Measurements from ENCODE around the gene ATP8B4. TPM values are rescaled to one million over a fixed set of nuclear protein-coding genes. Genes with fewer than 3 reads are reported as not detected.
"Not testable (repeated sequence)": the region's sequence is repeated elsewhere in the genome, so short reads cannot be mapped to it uniquely, and the experiment has no call there.

Gene ATP8B4
- polyA plus RNA-seq, 3 donors = 3.2 to 5.0 (median 3.3) TPM

DNA sequence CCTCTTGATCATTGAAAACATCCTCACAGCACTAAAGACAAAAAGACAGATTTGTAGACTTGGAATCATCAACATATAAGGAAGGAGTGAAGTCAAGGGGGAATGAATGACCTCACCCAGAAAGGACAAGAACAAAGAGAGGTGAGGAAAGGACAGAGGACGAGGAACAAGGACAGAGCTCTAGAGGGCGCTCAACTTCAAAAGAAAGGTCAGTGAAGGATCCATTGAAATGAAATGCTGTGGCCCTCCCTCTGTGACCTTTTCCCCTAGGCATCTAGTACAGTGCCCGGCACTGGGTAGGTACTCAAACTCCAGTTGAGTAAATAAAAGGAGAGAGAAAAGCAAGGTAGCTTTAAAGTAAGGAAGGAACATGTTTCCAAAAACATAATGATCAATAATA, 2.6 kb downstream of the ATP8B4 start:
- no peak for DNase-seq (ENCODE audit: extremely low read depth in 1 of 11, low read depth in 9 of 11, low spot score in 4 of 11)

DNA sequence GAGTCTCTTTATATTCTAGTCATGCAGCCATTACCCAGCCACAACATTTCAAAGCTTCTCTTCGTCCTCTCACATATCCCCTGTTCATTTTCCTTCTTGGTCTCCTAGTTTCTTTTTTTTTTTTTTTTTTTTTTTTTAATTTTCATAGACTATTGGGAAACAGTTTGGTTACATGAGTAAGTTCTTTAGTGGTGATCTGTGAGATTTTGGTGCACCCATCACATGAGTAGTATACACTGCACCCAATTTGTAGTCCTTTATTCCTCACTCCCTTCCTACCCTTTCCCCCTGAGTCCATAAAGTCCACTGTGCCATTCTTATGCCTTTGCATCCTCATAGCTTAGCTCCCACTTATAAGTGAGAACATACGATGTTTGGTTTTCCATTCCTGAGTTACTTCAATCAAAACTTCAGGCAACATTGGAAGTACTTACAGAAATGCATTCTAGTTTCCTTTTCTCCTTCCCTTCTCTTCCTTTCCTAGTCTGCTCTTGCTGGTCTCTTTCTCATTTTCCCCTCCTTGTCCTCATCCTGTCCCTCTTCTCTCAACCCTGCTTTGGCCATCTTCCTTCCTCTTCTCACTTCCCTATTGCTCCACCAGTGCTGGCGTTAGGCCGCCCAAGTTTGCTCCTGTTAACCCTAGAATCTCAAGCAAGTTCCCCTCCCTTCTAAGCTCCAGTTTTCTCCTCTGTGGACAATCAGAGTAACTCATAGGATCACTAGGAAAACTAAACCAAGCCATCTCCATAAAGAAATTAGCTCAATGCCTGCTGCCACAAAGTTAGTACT, 4.8 kb downstream of the ATP8B4 start:
- DNase-seq (ENCODE audit: extremely low read depth in 1 of 11, low read depth in 9 of 11, low spot score in 4 of 11) = no peak

DNA sequence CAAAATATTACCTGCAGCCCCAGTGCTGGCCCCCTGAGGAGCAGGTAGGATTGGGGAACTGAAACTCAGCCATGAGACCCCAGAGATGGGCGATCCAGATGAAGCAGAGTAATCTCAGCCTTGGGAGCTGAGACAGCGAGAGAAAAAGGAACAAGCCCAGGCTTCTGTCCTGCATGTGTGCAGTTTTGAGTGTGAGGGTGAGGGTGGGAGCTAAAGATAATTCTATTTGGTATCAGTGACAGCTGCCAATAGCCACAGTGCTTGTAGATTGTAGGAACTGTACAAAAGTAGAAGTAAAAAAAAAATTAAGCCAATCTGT, 5.9 kb downstream of the ATP8B4 start:
- DNase-seq (ENCODE audit: extremely low read depth in 1 of 11, low read depth in 9 of 11, low spot score in 4 of 11) = no peak

DNA sequence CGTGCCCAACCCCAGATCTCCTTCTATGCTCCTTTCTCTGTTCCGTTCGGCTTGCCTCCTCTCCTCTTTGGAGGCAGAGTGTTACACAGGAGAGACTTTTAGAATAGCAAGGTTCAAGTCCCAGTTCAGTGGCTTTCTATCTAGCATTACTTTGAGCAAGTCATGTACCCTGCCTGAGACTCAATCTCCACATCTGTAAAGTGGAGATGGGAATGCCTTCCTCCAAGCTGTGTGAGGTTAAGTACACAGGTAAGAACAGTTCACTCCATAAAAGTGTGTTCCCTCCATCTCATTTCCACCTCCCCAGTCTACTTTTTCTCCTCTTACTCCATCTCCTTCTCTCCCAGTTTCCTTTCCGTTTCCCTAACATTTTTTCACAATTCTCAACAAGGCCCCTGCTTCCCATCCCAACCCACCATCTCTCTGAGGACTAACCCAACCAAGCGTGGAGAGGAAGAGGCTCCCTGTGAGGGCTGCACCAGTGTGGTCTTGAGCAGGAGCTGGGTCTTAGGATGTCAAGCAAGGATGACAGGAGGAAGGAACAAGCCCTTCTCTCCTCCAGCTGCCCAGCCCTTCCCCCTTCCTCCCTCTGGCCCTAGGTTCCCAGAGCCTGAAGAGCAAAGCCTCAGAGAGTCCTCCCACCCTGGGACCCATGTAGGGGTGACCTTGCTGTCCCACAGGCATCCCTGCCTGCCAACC, 6.4 kb downstream of the ATP8B4 start:
- no peak for DNase-seq (ENCODE audit: extremely low read depth in 1 of 11, low read depth in 9 of 11, low spot score in 4 of 11)

DNA sequence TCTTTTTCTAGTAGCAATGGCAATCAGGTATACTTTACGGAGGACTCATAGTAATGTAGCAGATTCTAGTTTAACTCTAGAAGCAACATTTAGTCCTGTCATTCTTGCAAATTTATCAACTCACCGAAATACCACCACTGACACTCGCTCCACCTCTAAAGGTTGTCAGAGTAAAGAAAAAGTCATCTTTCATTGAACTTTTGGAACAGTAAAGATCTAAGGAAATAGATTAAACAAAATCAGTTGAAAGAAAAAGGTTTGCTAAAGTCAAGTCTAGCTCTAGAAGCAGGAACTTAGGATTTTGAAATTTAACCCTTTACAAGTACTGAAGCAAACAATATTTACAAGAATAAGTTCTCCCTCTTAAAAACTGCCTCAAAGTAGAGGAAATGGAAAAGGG, 8.7 kb downstream of the ATP8B4 start:
- DNase-seq (ENCODE audit: extremely low read depth in 1 of 11, low read depth in 9 of 11, low spot score in 4 of 11) = no peak

DNA sequence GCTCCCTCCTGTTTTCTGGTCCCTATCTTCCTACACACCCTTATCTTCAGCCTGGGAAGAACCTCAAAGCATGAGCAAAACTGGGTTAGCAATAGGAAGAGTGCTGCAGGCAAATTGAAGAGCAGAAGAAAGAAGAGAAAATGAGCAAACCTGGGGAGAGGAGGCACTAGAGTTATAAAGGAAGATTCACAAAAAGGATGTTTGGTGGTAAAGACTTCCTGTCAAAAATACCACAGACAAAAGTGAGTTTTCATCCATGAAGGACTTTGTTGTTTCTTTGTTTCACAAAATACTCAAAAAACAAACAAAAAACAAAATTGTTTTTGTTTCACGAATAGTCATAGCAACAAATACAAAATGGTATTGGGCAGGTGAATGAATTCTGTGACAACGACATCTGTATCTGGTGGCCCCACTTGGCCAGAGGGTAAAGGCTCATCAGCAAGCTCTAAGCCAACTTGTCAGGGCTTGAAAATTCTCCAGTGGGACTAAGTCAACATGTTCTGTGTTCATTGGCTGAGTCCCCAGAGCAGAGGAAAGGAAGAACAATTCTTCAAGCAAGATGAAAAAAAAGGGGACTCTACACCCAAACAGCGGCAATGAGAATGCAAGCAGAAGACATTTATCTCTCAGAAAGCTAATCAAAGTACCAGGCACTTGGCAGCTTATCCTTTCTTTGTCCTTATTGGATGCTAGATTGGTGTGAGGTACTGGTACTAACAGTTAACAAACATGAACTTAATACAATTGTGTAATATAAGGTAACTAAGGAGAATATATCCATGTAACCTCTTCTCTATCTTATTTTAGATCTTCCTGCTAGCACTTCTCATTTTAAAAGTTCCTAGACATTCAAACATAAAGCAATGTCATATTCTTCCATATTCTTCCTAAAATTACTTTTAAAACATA, 9.7 kb downstream of the ATP8B4 start:
- peak in 3 of 11 donors; percentile 5 to 15 (median 7) for DNase-seq (ENCODE audit: extremely low read depth in 1 of 11, low read depth in 9 of 11, low spot score in 4 of 11)

DNA sequence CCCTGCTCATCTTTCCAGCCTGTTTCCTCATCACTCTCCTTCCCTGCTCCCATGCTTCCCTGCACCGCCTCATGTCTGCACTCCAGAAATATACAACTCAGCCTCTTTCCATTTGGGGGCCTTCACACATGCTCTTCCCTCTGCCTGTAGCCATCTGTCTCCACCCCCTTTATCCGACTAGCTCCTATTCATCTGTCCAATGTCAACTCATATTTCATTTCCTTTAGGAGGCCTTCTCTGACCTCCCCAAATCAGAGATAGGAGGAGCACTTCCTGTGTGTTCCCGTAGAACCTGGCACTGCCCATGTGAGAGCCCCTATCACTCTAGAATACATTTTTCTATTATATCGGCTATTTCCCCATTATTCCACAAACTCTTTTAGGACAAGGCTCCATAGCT, 10.6 kb downstream of the ATP8B4 start:
- DNase-seq (ENCODE audit: extremely low read depth in 1 of 11, low read depth in 9 of 11, low spot score in 4 of 11) = no peak

DNA sequence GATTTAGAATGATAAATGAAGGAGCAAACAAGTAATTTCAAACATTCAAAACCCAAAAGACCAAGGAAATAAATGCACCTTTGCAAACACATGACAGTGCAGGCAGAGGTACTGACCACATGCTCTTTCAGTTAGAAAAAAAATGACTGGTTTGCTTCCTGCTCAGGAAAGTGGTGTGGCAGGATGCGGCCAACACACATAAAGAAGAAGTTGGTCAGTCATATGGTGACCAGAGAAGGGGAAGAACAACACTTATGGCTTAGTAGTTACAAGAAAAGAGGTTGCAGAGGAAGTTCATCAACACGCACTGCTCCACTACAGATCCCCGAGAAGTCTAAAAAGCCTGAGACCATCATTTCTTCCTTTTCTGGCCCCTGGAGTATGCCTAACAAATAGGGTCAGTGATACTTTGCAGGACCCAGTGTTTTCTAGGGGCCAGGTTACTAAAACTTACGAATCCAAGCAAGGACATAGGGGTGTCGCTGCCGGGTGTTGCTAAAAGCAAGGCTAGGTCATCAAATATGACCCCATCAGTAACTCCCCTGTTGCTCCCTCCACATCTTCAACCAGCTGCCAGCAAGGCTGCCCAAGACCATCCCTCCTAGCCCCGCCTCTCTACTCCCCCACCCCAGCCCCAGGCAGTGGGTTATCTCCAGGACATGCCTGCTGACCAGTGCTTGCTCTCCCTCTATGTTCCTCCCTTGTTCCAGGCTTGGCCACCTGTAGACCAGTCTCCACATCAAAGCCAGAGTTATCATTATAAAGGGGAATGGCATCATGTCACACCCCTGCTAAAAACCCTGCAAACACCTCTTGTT, 11.2 kb downstream of the ATP8B4 start:
- DNase-seq (ENCODE audit: extremely low read depth in 1 of 11, low read depth in 9 of 11, low spot score in 4 of 11) = no peak

DNA sequence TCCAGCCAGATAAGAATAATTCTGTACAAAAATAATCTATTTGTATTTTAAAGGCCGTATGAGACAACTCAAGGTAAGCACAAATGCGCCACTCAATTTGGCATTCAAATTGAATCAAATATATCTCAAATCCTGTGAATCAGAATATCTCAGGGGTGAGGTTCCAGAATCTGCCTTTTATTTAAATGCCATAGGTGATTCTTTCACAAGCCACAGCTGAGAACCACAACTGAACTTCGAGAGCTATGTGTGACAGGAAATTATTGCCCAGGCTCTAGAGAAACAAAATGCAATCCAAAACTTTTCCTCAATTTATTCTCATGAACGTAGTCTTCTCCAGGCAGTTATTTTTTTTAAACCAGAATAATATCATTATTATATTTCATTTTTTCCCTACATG, 11.9 kb downstream of the ATP8B4 start:
- no peak for DNase-seq (ENCODE audit: extremely low read depth in 1 of 11, low read depth in 9 of 11, low spot score in 4 of 11)

DNA sequence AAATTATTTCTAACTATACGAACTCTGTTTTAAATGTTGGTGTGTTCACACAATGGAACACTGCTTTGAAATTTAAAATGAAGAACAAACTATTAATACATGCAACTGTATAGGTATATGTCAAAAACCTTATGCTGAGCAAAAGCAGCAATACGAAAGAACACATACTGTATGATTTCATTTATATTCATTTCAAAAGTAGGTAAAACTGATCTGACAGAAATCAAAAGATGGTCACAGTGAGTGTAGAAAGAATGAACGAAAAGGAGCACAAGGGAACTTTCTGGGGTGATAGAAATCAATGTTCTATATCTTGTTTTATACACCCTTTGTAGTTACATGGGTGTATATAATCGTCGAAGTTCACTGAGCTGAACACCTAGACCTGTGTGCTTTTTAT, 12.6 kb downstream of the ATP8B4 start:
- no peak for DNase-seq (ENCODE audit: extremely low read depth in 1 of 11, low read depth in 9 of 11, low spot score in 4 of 11)

DNA sequence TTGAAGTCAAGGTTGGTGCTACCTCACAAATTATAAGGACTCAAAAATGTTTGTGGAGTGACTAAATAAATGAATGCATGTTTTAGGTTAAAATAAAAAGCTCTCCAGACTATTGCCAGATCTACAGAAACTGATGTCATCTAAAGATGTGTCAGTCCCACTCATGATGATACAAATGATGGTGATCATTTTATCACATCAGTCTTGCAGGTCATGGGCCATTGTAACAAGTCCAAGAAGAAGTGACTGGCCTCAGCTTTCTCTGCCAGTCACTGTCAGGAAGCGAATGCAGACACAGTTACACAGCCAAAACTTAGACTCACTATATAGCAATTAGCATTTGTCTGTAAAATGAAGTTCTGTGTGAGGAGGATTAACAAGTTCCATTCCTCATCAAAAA, 18.5 kb downstream of the ATP8B4 start:
- no peak for DNase-seq (ENCODE audit: extremely low read depth in 1 of 11, low read depth in 9 of 11, low spot score in 4 of 11)

DNA sequence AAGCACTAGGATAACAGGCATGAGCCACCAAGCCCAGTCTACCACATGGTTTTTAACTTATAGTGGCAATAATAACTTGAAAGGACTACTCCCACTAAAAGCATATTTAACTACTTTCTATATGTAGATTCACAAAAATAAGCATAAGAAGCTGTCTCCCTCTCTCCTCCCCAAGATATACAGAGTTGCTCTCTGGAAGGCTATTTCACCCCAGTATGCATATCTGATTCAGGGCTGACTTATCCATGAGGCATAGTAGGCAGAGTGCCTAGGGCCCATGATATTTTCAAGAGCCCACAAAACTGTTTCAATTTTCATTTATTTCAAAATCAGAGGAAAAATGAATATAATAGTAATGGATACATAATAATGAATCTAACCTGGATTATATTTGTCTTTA, 20.5 kb downstream of the ATP8B4 start:
- DNase-seq (ENCODE audit: extremely low read depth in 1 of 11, low read depth in 9 of 11, low spot score in 4 of 11) = no peak

DNA sequence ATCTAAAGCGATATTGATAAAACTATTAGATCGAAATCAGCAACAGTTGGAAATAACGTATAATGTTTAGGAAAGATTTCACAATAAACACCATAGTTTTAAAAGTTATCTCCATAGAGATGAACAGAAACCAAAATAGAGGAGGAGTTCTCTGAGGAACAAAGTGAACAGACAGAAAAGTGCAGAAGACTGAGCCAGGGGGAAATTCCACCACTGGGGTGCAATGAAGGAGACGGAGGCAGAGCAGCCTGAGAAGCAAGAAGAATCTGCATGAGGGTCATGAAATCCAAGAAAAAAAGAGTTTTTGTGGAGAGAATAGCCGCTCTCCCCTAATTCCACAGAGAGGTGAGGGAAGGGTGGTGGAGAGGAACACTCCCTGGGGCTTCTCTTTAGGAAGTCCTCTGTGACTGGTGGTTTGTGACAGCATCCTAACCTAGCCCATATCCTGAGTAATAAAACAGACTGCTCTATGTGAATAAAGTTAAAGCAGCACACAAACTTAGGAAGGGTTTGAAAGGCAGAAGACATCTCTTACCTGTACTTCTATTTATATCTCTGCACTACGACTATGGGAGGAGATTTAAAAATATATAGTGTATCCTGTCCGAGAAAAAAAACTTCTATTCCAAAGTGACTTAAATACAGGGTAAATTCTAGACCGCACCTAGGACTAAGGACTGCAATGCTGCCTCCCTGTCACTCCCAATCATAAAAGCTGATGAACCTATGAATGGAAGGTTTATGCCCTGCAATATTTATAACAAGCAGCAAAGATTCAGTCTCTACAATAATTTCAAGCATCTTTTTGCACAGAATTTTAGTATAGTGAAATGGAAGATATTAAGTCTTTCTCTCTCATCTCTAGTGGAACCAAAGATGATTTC, 22.9 kb downstream of the ATP8B4 start:
- DNase-seq (ENCODE audit: extremely low read depth in 1 of 11, low read depth in 9 of 11, low spot score in 4 of 11) = no peak

DNA sequence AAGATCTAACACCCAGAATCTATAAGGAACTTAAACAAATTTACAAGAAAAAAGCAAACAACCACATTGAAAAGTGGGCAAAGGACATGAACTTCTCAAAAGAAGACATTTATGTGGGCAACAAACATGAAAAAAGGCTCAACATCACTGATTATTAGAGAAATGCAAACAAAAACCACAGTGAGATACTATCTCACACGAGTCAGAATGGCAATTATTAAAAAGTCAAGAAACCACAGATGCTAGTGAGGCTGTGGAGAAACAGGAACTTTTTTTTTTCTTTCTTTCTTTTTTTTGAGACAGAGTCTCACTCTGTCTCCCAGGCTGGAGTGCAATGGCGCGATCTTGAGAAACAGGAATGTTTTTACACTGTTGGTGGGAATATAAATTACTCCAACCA, 29.6 kb downstream of the ATP8B4 start:
- DNase-seq (ENCODE audit: extremely low read depth in 1 of 11, low read depth in 9 of 11, low spot score in 4 of 11) = not testable (repeated sequence)

DNA sequence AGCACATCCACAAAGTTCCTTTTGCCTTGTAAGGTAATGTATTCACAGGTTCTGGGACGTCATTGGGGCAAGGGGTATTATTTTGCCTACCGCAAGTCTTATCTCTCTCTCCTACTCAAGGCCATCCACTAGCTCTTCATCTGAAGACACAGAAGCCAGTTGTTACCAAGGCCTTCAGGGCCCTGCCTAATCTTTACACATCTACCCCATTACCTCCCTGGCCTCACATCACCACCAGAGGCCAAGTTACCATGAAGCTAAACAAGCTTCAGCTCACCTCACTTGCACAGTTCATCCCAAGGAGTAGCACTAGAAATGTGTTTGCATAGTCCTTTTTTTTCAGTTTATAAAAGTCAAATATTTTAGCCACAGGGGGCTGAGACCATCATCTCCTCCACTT, 34.1 kb downstream of the ATP8B4 start:
- DNase-seq (ENCODE audit: extremely low read depth in 1 of 11, low read depth in 9 of 11, low spot score in 4 of 11) = no peak

DNA sequence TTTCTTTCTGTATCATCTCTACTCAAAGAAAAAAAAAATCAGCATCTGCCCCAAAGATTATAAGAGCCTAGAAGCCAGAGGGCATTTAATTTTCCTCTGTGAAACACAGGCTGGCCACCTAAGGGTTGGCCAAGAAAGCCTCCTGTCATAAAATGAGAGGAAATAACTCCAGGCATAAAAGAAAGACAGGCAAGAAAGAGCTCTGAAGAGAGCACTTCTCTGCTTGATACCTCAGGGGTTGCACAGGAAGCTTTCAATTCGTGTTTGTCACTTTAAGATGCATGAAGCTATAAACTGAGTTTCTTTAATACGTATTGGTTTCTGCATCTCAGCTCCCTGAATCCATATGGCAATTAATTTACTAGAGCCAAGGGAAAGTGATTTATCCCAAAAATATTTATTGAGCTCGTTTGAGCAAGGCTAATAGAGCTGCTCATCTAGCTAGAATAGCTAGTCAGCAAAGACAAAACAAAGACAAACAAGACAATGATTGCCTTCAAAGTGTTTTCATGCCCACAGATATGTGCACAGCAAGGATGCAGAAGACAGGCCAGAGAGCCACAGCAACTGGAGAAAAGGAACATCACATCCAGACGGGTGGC, 35.5 kb downstream of the ATP8B4 start:
- DNase-seq (ENCODE audit: extremely low read depth in 1 of 11, low read depth in 9 of 11, low spot score in 4 of 11) = no peak

DNA sequence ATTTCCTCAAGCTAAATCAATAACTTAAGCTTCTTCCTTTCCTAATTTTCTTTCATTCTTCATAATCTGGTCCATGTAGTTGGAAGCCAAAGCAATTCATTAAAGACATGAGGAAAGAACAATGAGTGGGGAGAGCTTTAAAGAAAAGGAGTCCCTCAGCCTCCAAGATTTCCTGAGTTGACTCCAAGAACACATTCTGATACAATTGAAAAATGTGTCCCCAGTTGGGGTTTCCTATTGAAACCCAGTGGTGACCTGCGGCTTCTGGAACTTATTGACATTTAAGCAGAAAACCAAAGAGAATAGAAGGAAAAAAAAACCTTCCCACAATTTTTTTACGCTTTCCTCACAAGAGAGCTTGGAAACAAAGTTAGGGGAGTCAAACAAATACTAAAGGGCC, 37.0 kb downstream of the ATP8B4 start:
- no peak for DNase-seq (ENCODE audit: extremely low read depth in 1 of 11, low read depth in 9 of 11, low spot score in 4 of 11)

DNA sequence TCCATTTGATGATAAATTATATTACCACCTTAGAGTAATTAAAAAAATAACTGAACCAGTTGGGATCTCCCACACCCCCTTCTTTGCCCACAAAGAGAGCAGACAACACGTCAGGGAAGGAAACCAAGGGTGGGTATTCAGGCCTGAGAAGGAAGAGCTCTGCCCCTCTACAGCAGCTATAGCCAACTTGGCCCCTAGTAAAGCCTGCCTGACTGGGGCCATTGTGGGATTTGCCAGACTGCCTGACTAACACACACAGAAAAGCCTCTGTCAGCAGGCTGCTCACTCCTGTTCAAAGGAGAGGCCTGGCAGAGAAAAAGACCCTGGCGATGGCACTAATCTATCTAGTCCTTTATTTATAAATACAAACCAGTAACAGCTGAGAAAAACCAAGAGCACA, 41.4 kb downstream of the ATP8B4 start:
- DNase-seq (ENCODE audit: extremely low read depth in 1 of 11, low read depth in 9 of 11, low spot score in 4 of 11) = no peak
